COLO829 (cell line): ENCODE measurements around the gene CNTNAP4.

ENCODE experiments used
- DNase-seq: peaks from one replicate; pipeline ENCODE4 v3.0.0; 2012; ENCODE audit warnings: low spot score

Gene CNTNAP4

GRCh38 chr16:76583945-76584344, 306.7 kb downstream of the CNTNAP4 start:
- DNase-seq = no peak

- no peak for DNase-seq
These were observed 321.3 kb downstream of the CNTNAP4 start for GRCh38 chr16:76598498-76598897.

- no peak for DNase-seq
These were observed 330.1 kb downstream of the CNTNAP4 start for GRCh38 chr16:76607317-76607716.
